ENCODE data around the gene BANP.

DNA sequence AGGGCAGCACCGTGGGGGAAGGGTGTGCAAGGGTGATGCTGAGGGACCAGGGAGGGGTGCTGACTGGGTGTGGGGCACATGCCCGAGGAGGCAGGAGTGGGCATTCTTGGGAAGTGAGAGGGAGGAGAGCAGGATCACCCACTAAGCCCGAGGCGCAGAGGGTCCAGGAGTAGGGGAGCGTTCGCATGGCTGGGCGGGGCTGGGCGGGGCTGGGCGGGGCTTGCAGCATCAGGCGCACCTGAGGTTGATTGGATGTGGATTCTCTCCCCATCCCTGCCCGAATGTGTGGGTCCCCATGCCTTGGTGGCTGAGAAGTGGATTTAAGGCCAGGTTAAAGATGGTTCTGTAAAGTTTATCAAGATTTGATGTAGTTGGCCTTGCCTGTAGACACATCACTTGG lies 14.2 kb downstream of the BANP start:
- TF ChIP-seq CTCF (IDR thresholded peaks at IDR 0.05) (no peak), POLR2A (IDR thresholded peaks at IDR 0.05) (no peak)

Data from heart left ventricle (tissue), 13 donors.